Activated CD4-positive, alpha-beta T cell treated with anti-CD3 and anti-CD28 coated beads for 4 hours (primary cell): ENCODE measurements around the gene UBE3C.
A peak's percentile ranks its signal among the peaks of the same experiment; 100 is the strongest.
"Not testable (repeated sequence)": the region's sequence is repeated elsewhere in the genome, so short reads cannot be mapped to it uniquely, and the experiment has no call there.

Experiments used
- DNase-seq, 2 donors: peaks; one replicate each; pipeline ENCODE4 v3.0.0-alpha.2; 2020

Gene UBE3C

GRCh38 chr7:157132796-157133195, 5.9 kb upstream of the UBE3C start:
- DNase-seq = no peak

GRCh38 chr7:157133304-157133703, 5.4 kb upstream of the UBE3C start:
- no peak for DNase-seq

- no peak for DNase-seq
These were observed 2.4 kb upstream of the UBE3C start for GRCh38 chr7:157136372-157136771.

- no peak for DNase-seq
These were observed 664 bp upstream of the UBE3C start for GRCh38 chr7:157138101-157138423.

- DNase-seq = peak; percentile 47 to 69
These were observed 534 bp downstream of the UBE3C start for GRCh38 chr7:157139111-157139809.

- DNase-seq = peak in 1 of 2 donors; percentile 18
These were observed 1.2 kb downstream of the UBE3C start for GRCh38 chr7:157139810-157140510.

- DNase-seq = no peak
These were observed 1.8 kb downstream of the UBE3C start for GRCh38 chr7:157140511-157140905.

- no peak for DNase-seq
These were observed 2.9 kb downstream of the UBE3C start for GRCh38 chr7:157141525-157142060.

- DNase-seq = no peak
These were observed 5.1 kb downstream of the UBE3C start for GRCh38 chr7:157143788-157144187.

GRCh38 chr7:157149317-157149716, 10.6 kb downstream of the UBE3C start:
- no peak for DNase-seq

GRCh38 chr7:157150882-157151281, 12.2 kb downstream of the UBE3C start:
- no peak for DNase-seq

GRCh38 chr7:157151626-157152339, 13.1 kb downstream of the UBE3C start:
- DNase-seq = no peak

GRCh38 chr7:157152391-157152937, 13.7 kb downstream of the UBE3C start:
- DNase-seq = no peak

- DNase-seq = no peak
These were observed 14.5 kb downstream of the UBE3C start for GRCh38 chr7:157153260-157153659.

- no peak for DNase-seq
These were observed 17.2 kb downstream of the UBE3C start for GRCh38 chr7:157155959-157156358.

- no peak for DNase-seq
These were observed 19.7 kb downstream of the UBE3C start for GRCh38 chr7:157158400-157158799.

- not testable (repeated sequence) for DNase-seq
These were observed 20.8 kb downstream of the UBE3C start for GRCh38 chr7:157159537-157159936.

- no peak for DNase-seq
These were observed 21.7 kb downstream of the UBE3C start for GRCh38 chr7:157160433-157160832.

GRCh38 chr7:157165987-157166386, 27.3 kb downstream of the UBE3C start:
- no peak for DNase-seq

- DNase-seq = no peak
These were observed 29.8 kb downstream of the UBE3C start for GRCh38 chr7:157168571-157168970.

- DNase-seq = no peak
These were observed 38.0 kb downstream of the UBE3C start for GRCh38 chr7:157176771-157177170.

GRCh38 chr7:157177333-157177982, 38.7 kb downstream of the UBE3C start:
- no peak for DNase-seq

- no peak for DNase-seq
These were observed 39.3 kb downstream of the UBE3C start for GRCh38 chr7:157177983-157178381.
